K562 (cell line): ENCODE measurements around the gene TMEM131L. TPM values are rescaled to one million over a fixed set of nuclear protein-coding genes. Genes with fewer than 3 reads are reported as not detected.

Experiments used
- E4F1 ChIP-seq: fragments of 250-450 bp; sonication (Bioruptor Pico); IDR thresholded peaks from 2 replicates; pipeline ENCODE4 v1.5.0; 2021; ENCODE audit warnings: mild to moderate bottlenecking, borderline replicate concordance
- EWSR1 ChIP-seq: fragments of 450-650 bp; IDR thresholded peaks from 2 replicates; pipeline ENCODE4 v1.6.1; 2018; ENCODE audit warnings: borderline replicate concordance, mild to moderate bottlenecking, low read depth, moderate library complexity; ENCODE audit not compliant: partially characterized antibody
- PHTF2 ChIP-seq: fragments of 250-450 bp; sonication (Bioruptor Pico); IDR thresholded peaks from 2 replicates; pipeline ENCODE4 v1.5.0; 2021; ENCODE audit warnings: mild to moderate bottlenecking
- POLR2H ChIP-seq: IDR thresholded peaks from 2 replicates; pipeline ENCODE4 v1.6.1; 2016; ENCODE audit warnings: missing genetic modification characterization, low read depth, mild to moderate bottlenecking, control low read depth, missing compliant biosample characterization, moderate library complexity
- TAF9B ChIP-seq: fragments of 450-650 bp; IDR thresholded peaks from 2 replicates; pipeline ENCODE4 v1.6.1; 2018; ENCODE audit warnings: mild to moderate bottlenecking; ENCODE audit not compliant: partially characterized antibody
- ZNF431 ChIP-seq: sonication (generic); formaldehyde crosslinking; IDR thresholded peaks from 2 replicates; pipeline ENCODE4 v1.8.0; 2022; ENCODE audit warnings: mild to moderate bottlenecking, missing genetic modification reagents
- ZNF644 ChIP-seq: fragments of 200-800 bp; sonication (Bioruptor generic); IDR thresholded peaks from 2 replicates; pipeline ENCODE4 v1.6.1; 2016; ENCODE audit warnings: low read depth, missing genetic modification characterization, missing compliant biosample characterization
- ZNF695 ChIP-seq: fragments of 450-650 bp; formaldehyde crosslinking; IDR thresholded peaks from 2 replicates; pipeline ENCODE4 v1.4.0; 2020; ENCODE audit warnings: mild to moderate bottlenecking, moderate library complexity
- polyA plus RNA-seq, 8 experiments: library from polyadenylated mRNA; depleted of rRNA in 4 of 8; stranded (reverse) in 5 of 8; unstranded in 3 of 8; fragments of >200 nt; fragmentation: Nextera tagmentation in 2 of 8; fragmentation: Illumina TruSeq in 1 of 8; extraction: Ambion mirVana in 2 of 8; extraction: Trizol in 1 of 8; gene quantifications; 2 replicates each; pipeline versions ENCODE4 v1.2.1 to v1.2.3, GENCODE V29; 2011 to 2014; ENCODE audit warnings: inconsistent platforms in 1 of 8, missing spikeins in 1 of 8
- total RNA-seq, 7 experiments: library from RNA; depleted of rRNA in 6 of 7; stranded (reverse); fragments of >200 nt in 6 of 7; fragmentation: Illumina TruSeq in 2 of 7; extraction: Trizol in 2 of 7; gene quantifications; 2 replicates each; pipeline versions ENCODE4 v1.2.1 to v1.2.3, GENCODE V29; 2011 to 2021; ENCODE audit warnings: low replicate concordance in 1 of 7
- TF ChIP-seq, protein P1 (sequence below): fragments of 250-450 bp; sonication (Bioruptor Pico); IDR thresholded peaks from 2 replicates; pipeline ENCODE4 v1.8.0; 2021; ENCODE audit warnings: moderate library complexity, mild to moderate bottlenecking, inconsistent platforms
- TF ChIP-seq, protein P2 (sequence below): sonication (generic); formaldehyde crosslinking; IDR thresholded peaks from 2 replicates; pipeline ENCODE4 v1.5.0; 2020; ENCODE audit warnings: missing genetic modification reagents

TMEM131L gene
- total and polyA plus RNA-seq, 9 of the 15 experiments (the other 6 are each of a cell fraction or from before 2014, with no cell fraction given): 1.2 to 20.8 (median 12.9) TPM

DNA sequence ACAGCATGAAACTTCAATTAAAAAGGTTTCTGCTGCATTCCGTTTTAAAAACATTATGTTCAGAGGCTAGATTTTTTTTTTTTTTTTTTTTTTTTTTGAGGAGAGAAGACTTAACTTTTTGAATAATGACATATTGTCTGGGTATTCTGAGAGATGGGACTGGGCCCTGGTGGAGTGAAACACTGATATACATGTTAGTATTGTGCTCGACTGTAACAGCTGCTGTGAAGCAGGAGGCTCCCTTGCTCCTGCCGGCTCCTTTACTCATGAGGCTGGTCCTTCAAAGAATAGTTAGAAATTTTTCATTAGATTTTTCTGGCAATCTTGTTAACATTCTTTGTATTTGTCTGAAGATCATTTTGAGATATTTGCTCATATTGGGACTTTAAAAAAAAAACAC is 73.3 kb downstream of the TMEM131L start (continued):
- TF ChIP-seq ZNF695 (CRISPR knock-in tag): no peak
- no peak for TF ChIP-seq TAF9B
- TF ChIP-seq POLR2H (tag): no peak
- no peak for TF ChIP-seq ZNF644
- TF ChIP-seq PHTF2 (CRISPR knock-in tag): no peak
- TF ChIP-seq, protein P1, sequence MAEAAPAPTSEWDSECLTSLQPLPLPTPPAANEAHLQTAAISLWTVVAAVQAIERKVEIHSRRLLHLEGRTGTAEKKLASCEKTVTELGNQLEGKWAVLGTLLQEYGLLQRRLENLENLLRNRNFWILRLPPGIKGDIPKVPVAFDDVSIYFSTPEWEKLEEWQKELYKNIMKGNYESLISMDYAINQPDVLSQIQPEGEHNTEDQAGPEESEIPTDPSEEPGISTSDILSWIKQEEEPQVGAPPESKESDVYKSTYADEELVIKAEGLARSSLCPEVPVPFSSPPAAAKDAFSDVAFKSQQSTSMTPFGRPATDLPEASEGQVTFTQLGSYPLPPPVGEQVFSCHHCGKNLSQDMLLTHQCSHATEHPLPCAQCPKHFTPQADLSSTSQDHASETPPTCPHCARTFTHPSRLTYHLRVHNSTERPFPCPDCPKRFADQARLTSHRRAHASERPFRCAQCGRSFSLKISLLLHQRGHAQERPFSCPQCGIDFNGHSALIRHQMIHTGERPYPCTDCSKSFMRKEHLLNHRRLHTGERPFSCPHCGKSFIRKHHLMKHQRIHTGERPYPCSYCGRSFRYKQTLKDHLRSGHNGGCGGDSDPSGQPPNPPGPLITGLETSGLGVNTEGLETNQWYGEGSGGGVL: no peak
- TF ChIP-seq, protein P2, sequence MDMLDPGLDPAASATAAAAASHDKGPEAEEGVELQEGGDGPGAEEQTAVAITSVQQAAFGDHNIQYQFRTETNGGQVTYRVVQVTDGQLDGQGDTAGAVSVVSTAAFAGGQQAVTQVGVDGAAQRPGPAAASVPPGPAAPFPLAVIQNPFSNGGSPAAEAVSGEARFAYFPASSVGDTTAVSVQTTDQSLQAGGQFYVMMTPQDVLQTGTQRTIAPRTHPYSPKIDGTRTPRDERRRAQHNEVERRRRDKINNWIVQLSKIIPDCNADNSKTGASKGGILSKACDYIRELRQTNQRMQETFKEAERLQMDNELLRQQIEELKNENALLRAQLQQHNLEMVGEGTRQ (CRISPR knock-in tag): no peak
- no peak for TF ChIP-seq EWSR1
- TF ChIP-seq ZNF431: no peak
- TF ChIP-seq E4F1 (CRISPR knock-in tag): no peak
